Left renal cortex interstitium (tissue), 4 donors: Measurements from ENCODE around the gene DUOX1. TPM values are rescaled to one million over a fixed set of nuclear protein-coding genes. Genes with fewer than 3 reads are reported as not detected.
A peak's percentile ranks its signal among the peaks of the same experiment; 100 is the strongest.

Experiments used
- DNase-seq, 4 donors: peaks; one replicate each; pipeline ENCODE4 v3.0.0-alpha.2; 2013; ENCODE audit warnings: low read depth in 4 of 4, low spot score in 2 of 4, missing footprints in 1 of 4
- polyA plus RNA-seq, 4 donors: library from polyadenylated mRNA; unstranded; fragments of 120-200 nt; gene quantifications; one replicate each; pipeline ENCODE4 v1.2.1, GENCODE V29; 2013; ENCODE audit not compliant: insufficient read length in 4 of 4

DUOX1 gene
- polyA plus RNA-seq, 4 donors, result 2.0 to 6.9 (median 3.8) TPM

- no peak for DNase-seq
Measured at GRCh38 chr15:45185903-45186770, 56.3 kb downstream of the DUOX1 start.

- DNase-seq, result no peak
Measured at GRCh38 chr15:45186771-45187577, 57.2 kb downstream of the DUOX1 start.

DNA sequence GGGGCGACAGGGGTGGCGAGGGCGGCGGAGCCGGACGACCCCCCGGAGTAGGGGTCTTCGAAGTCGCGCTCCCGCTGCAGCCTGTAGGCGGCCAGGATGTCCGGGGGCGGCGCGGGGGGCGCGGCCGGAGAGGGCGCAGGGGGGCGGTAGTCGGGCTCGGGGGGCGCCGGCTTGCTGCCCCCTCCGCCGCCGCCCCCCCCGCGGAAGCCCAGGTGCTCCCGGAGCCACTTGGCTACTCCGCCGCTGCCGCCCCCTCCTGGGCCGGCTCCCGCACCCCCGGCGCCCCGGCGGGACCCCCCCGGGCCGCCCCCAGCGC lies 57.7 kb downstream of the DUOX1 start:
- no peak for DNase-seq

GRCh38 chr15:45187894-45188830 lies 58.4 kb downstream of the DUOX1 start, which contains the start of gene SHF:
Gene SHF, minus strand, starts transcription at chr15:45187966. Its CDS starts 15 bp downstream, at chr15:45187951.
- DNase-seq, result peak in 2 of 4 donors; percentile 58 to 67

- no peak for DNase-seq
Measured at GRCh38 chr15:45197512-45197911, 67.7 kb downstream of the DUOX1 start.

- peak; percentile 97 to 99 (median 98) for DNase-seq
Measured at GRCh38 chr15:45198337-45199135, 68.7 kb downstream of the DUOX1 start.

DNA sequence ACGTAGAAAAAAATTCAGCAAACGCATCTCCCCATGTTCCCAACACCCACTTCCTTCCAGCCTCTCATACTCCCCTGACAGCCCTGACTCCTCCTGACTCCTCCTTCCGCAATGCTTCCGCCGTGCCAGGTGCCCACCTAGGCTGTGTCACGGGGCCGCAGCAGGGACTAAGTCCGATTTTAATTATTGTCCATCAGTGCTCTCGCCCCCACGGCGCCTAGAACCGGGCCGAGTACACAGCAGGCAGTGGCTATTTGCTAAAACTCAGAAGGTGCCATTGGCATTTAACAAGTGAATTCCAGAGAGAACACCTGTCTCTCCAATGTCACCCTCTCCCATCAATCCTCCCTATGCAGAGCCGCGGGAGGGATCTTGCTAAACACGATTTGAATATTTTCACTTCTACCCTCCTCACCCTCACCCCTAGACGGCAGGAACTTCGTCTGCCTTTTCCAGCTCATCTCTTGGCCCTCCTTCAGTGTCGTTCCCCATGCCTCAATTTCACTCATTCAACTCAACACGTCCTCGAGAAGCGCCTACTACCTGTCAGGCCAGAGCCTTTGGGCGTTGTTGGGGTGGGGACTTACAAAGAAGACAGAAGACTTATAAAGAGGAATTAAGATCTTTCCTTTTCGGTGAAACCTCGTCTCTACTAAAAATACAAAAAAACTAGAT lies 69.5 kb downstream of the DUOX1 start:
- peak in 2 of 4 donors; percentile 41 to 48 for DNase-seq

GRCh38 chr15:45200001-45200798 lies 70.4 kb downstream of the DUOX1 start:
- DNase-seq, result peak; percentile 90 to 95 (median 92)

DNA sequence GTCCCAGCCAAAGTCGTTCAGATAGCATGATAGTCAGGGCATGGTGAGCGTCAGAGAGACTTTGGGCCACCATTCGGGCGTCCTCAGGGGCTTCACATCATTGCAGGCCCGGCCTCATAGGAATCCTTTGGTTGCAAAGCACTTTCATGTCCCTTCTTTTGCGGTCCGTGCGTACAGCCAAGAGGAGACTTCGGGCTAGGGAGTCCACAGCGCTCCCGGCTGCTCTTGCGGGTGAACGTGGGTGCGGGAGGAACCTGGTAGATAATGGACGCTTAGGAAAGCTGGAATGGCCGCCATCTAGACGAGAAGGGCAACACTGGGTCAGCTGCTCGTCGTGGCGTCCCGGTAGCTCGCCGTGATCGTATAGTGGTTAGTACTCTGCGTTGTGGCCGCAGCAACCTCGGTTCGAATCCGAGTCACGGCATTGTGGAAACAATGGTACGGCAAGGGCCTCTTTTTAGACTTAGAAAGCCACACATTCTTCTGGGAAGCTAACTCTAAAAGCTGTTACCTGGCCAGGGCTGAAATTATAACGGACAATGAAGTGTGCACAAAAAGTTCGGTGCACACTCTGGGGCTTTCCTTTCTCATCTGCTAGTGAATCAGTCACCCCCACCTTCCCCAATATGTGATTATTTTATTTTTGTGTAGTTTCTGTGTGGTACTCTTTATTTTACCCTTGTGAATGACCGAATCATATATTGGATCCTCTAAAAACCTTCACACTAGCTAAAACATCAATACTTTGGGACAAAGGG lies 71.2 kb downstream of the DUOX1 start:
- peak in 3 of 4 donors; percentile 69 to 77 (median 73) for DNase-seq

- DNase-seq, result no peak
Measured at GRCh38 chr15:45201557-45201859, 71.7 kb downstream of the DUOX1 start.

DNA sequence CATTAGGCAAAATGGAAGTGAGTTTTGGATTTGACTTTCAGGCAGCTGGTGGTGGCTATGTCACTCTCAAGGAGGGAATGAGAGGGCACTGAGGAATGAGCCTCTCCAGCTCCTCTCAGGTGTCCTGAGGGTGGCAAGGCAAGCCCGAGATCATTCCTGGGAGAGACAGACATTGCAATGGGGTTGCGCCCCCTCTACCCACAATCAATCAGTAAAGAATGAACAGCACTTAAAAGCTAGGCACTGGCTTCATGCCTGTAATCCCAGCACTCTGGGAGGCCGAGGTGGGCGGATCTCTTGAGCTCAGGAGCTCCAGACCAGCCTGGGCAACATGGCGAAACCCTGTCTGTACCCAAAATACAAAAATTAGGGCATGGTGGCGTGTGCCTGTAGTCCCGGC lies 72.1 kb downstream of the DUOX1 start:
- DNase-seq, result no peak

DNA sequence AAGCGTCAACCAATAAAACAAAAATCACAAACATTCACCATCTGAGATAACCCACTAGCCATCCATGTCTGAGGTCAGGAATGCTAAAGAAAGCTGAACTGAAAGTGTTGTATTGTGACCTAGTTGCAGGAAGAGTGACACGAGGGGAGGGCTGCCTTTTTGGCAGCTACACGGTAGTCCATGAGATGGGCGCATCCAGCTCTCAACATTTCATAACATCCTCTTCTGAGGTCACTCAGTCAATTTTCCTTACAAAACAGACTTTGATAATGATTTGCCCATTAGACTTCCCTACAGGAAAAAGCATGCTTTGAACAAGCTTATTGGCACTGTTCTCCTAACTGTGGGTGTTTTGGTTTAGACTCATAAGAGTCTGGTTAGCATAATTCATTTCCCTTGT lies 73.4 kb downstream of the DUOX1 start:
- DNase-seq, result no peak

- DNase-seq, result no peak
Measured at GRCh38 chr15:45205192-45205591, 75.4 kb downstream of the DUOX1 start.

DNA sequence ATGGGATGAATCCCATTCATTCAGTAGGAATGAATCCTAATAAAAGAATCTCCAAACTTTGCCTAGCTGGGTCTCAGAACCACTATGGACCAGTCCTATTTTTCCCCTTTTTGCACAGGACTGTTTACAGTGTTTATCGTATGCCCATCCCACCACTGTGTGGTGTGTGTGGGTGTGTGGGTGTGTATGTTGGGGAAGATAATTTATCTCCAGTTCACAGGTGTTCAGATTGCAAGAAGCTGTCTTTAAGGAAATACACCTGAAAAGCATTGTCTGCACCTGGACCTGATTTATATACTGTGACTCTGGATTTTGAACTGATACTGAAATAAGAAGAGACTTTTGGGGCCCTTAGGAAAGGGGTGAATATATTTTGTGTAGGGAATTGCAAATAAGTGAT lies 82.7 kb downstream of the DUOX1 start:
- DNase-seq, result no peak
